BE2C (cell line): ENCODE results near the gene SLC25A13.
"Not testable (repeated sequence)": the region's sequence is repeated elsewhere in the genome, so short reads cannot be mapped to it uniquely, and the experiment has no call there.

Source experiments
- DNase-seq: peaks from one replicate; pipeline ENCODE4 v3.0.0-alpha.2; 2020
- H3K27me3 ChIP-seq: fragments of 250-450 bp; sonication (Bioruptor Pico); 2 replicates; pipeline ENCODE4 v1.5.1; 2020; ENCODE audit warnings: mild to moderate bottlenecking
- H3K36me3 ChIP-seq: fragments of 250-450 bp; sonication (Bioruptor Pico); 2 replicates; pipeline ENCODE4 v1.5.1; 2020; ENCODE audit warnings: mild to moderate bottlenecking
- H3K4me1 ChIP-seq: fragments of 250-450 bp; sonication (Bioruptor Pico); 2 replicates; pipeline ENCODE4 v1.5.1; 2020
- H3K4me3 ChIP-seq: 2 replicates; pipeline ENCODE4 v1.5.1; 2011; ENCODE audit warnings: low read depth, low read length
- H3K9me3 ChIP-seq: fragments of 250-450 bp; sonication (Bioruptor Pico); 2 replicates; pipeline ENCODE4 v1.5.1; 2020
- TF ChIP-seq, protein P1 (sequence below): IDR thresholded peaks from 2 replicates; pipeline ENCODE4 v1.5.1; 2012; ENCODE audit warnings: mild to moderate bottlenecking, low read depth, low read length

SLC25A13 gene

GRCh38 chr7:96328016-96328415, 6.1 kb upstream of the SLC25A13 start:
- H3K27me3 ChIP-seq = no peaks in the 10 kb centered on the region
- TF ChIP-seq, protein P1, sequence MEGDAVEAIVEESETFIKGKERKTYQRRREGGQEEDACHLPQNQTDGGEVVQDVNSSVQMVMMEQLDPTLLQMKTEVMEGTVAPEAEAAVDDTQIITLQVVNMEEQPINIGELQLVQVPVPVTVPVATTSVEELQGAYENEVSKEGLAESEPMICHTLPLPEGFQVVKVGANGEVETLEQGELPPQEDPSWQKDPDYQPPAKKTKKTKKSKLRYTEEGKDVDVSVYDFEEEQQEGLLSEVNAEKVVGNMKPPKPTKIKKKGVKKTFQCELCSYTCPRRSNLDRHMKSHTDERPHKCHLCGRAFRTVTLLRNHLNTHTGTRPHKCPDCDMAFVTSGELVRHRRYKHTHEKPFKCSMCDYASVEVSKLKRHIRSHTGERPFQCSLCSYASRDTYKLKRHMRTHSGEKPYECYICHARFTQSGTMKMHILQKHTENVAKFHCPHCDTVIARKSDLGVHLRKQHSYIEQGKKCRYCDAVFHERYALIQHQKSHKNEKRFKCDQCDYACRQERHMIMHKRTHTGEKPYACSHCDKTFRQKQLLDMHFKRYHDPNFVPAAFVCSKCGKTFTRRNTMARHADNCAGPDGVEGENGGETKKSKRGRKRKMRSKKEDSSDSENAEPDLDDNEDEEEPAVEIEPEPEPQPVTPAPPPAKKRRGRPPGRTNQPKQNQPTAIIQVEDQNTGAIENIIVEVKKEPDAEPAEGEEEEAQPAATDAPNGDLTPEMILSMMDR = no peak
- no peaks in the 10 kb centered on the region for H3K9me3 ChIP-seq
- no peaks in the 10 kb centered on the region for H3K36me3 ChIP-seq
- peaks cover 3% of the 10 kb centered on the region; the same call in 1 of the 2 replicates for H3K4me1 ChIP-seq
- DNase-seq = no peak
- no peak overlapping the region for H3K4me3 ChIP-seq

DNA sequence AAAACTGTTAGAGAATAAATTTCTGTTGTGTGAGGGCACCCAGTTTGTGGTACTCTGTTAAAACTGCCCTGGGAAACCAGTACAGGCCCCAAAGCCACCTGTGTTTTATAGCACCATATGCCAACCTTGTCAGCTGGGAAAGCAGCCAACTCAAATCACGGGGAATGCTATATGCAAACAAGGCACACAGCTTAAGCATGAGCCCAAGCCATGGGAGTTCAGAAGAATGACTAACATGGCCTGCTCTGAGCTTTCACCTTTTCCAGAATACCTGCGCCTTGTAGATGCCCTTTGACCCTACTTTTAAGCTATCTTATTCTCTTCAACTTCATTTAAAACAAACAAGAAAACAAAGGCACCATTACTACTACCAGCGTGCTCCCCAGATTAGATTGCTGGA, 5.5 kb upstream of the SLC25A13 start:
- no peak for DNase-seq
- H3K4me3 ChIP-seq = no peak overlapping the region
- TF ChIP-seq, protein P1 = no peak
- H3K9me3 ChIP-seq = no peaks in the 10 kb centered on the region
- H3K36me3 ChIP-seq = no peaks in the 10 kb centered on the region
- H3K4me1 ChIP-seq = peaks cover 3% of the 10 kb centered on the region; the same call in 1 of the 2 replicates
- no peaks in the 10 kb centered on the region for H3K27me3 ChIP-seq

GRCh38 chr7:96326752-96327151, 4.9 kb upstream of the SLC25A13 start:
- DNase-seq, H3K4me1 ChIP-seq, H3K36me3 ChIP-seq, H3K4me3 ChIP-seq, H3K9me3 ChIP-seq, H3K27me3 ChIP-seq: not testable (repeated sequence)

GRCh38 chr7:96322847-96323461, 1.1 kb upstream of the SLC25A13 start:
- H3K4me1 ChIP-seq = no peaks in the 10 kb centered on the region
- DNase-seq = no peak
- TF ChIP-seq, protein P1 = no peak
- H3K9me3 ChIP-seq = no peaks in the 10 kb centered on the region
- H3K36me3 ChIP-seq = no peaks in the 10 kb centered on the region
- no peak overlapping the region for H3K4me3 ChIP-seq
- H3K27me3 ChIP-seq = no peaks in the 10 kb centered on the region

DNA sequence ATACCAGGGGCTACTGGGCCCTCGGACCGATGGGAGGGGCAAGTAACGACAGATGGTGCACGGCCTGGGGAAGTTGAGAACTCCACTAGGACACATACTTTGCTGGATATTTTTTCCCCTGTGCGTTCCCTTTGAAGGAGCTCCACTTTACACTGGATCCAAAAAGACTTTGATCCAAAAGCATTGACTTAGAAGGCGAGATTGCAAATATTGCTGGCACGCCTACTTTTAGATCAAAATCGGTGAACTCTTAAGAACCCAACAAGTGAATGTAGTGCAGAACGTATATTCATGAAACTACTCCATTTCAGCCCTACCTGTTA, 436 bp upstream of the SLC25A13 start:
- Histone ChIP-seq H3K4me1 (no peaks in the 10 kb centered on the region), H3K4me3 (peak overlapping the region; percentile 81), H3K27me3 (no peaks in the 10 kb centered on the region), H3K36me3 (no peaks in the 10 kb centered on the region), H3K9me3 (no peaks in the 10 kb centered on the region)
- no peak for DNase-seq
- TF ChIP-seq, protein P1 = no peak

- peak overlapping the region; percentile 81 for H3K4me3 ChIP-seq
- no peaks in the 10 kb centered on the region for H3K9me3 ChIP-seq
- H3K36me3 ChIP-seq = no peaks in the 10 kb centered on the region
- H3K4me1 ChIP-seq = no peaks in the 10 kb centered on the region
- TF ChIP-seq, protein P1 = no peak
- no peaks in the 10 kb centered on the region for H3K27me3 ChIP-seq
- DNase-seq = peak; percentile 82
These were observed 754 bp downstream of the SLC25A13 start for GRCh38 chr7:96321031-96321657.
